ENCODE measurements around the gene RAPGEF4.
A peak's percentile ranks its signal among the peaks of the same experiment; 100 is the strongest.

The RAPGEF4 gene

GRCh38 chr2:172908275-172908674 lies 172.6 kb downstream of the RAPGEF4 start:
- no peak for DNase-seq (ENCODE audit: low spot score)

- DNase-seq (ENCODE audit: low spot score): no peak
Observed at GRCh38 chr2:172909454-172909853, 173.8 kb downstream of the RAPGEF4 start.

- no peak for DNase-seq (ENCODE audit: low spot score)
Observed at GRCh38 chr2:172912266-172912665, 176.6 kb downstream of the RAPGEF4 start.

- no peak for DNase-seq (ENCODE audit: low spot score)
Observed at GRCh38 chr2:172914341-172915008, 178.8 kb downstream of the RAPGEF4 start.

- no peak for DNase-seq (ENCODE audit: low spot score)
Observed at GRCh38 chr2:172917716-172918115, 182.1 kb downstream of the RAPGEF4 start.

- DNase-seq (ENCODE audit: low spot score): no peak
Observed at GRCh38 chr2:172919732-172920131, 184.1 kb downstream of the RAPGEF4 start.

GRCh38 chr2:172921532-172922236 lies 186.0 kb downstream of the RAPGEF4 start:
- DNase-seq (ENCODE audit: low spot score): peak; percentile 51

- DNase-seq (ENCODE audit: low spot score): no peak
Observed at GRCh38 chr2:172922306-172922705, 186.7 kb downstream of the RAPGEF4 start.

DNA sequence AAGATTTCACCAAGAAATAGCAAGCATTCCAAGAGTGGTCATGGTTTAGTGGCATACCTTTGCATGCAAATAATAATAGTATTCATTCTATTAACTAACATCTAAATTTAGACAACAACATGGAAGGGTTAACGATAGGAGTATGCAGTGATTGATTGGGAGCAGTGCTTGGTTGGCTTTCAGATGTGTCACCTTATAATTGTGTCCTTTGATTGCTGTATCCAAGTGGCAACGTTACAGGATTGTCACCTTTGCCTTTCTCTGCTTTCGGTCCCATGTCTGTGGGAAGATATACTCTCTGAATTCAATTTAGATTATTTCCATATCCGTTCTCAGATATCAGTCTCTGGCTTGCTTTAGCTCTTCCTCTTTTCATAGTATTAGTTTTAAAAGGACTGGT lies 187.2 kb downstream of the RAPGEF4 start:
- no peak for DNase-seq (ENCODE audit: low spot score)

- DNase-seq (ENCODE audit: low spot score): no peak
Observed at GRCh38 chr2:172924097-172924660, 188.5 kb downstream of the RAPGEF4 start.

GRCh38 chr2:172925600-172925999 lies 190.0 kb downstream of the RAPGEF4 start:
- no peak for DNase-seq (ENCODE audit: low spot score)

DNA sequence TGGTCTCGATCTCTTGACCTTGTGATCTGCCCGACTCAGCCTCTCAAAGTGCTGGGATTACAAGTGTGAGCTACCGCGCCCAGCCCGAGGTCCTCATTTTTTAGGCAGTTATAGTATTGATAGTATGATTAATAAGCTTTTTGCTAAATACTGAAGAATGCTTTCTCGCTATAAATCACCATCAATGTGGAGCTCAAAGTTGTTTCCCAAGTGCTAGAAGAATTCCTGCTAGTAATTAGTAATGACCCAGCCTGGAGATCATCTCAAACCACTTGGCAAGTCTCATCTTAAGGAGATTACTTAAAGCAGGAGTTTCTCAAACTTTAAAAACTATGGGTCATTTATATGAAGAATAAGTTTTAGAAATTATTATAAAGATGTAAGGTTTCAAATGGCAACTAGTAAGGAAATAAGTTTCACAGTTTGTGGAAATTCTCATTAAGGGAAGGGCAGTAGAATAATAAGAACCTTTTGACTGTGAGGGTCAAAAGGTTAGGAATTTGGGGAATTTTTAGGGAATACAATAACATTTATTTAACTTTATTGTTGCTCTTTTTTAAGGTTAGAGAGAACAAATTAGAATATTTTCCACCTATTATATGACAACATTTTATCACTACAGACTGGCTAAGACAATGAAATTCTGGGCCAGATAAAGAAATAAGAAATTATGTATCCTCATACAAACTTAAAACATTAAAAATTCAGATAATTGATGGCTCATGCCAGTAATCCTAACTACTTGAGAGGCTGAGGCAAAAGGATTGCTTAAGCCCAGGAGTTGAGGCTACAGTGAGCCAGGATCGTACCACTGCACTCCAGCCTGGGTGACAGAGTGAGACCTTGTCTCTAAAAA lies 191.4 kb downstream of the RAPGEF4 start:
- no peak for DNase-seq (ENCODE audit: low spot score)

DNA sequence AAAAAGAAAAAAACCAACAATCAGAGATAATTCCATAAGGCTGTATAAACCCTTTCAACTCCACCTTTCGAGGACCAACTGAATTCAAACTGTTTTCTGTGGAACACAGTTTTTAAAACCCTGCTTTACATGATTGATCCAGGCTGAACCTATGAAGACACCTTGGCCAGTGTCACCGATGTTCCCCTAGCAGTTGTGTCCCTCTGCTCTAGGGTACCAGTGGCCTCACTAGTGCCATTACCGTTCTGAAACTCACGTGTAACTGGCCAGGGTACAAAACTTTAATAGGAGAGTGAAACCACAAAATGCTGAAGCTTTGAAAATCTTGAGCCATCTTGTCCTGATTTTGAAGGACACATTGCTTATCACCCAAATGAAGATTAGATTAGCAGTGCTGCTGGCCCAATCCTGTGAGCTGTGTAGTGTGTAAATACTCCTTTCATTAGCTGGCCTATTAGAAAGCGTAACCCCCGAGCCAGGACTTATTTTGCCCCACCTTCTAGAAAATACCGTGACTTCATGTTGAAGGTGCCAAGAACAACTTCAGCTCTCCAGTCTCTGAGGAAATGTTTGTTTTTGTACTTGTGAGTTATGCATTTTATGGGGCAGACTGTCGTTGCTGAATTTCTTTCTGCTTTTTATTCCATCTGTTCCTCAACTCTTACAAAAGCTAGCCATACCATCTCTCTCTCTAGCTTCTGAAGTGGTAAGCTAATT lies 192.2 kb downstream of the RAPGEF4 start:
- no peak for DNase-seq (ENCODE audit: low spot score)

GRCh38 chr2:172928756-172929155 lies 193.1 kb downstream of the RAPGEF4 start:
- peak; percentile 50 for DNase-seq (ENCODE audit: low spot score)

DNA sequence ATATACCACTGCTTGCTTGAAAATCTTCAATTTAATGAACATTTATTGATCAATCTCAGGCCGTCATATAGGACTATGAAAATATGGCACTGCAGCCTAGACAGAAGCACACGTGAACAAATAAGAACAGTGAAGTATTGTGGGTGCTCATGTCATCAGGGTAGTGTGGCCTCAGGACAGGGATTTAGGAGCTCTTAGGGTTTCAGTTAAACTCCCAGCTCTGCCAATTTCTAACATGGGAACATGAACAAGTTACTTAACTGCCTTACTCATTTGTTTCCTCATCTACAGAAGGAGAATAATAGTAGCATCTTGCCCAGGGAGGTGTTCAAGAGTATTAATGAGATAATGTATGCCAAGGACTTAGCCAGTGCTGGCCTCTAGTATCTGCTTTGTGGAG lies 194.0 kb downstream of the RAPGEF4 start:
- no peak for DNase-seq (ENCODE audit: low spot score)

GRCh38 chr2:172930871-172931255 lies 195.2 kb downstream of the RAPGEF4 start:
- no peak for DNase-seq (ENCODE audit: low spot score)

DNA sequence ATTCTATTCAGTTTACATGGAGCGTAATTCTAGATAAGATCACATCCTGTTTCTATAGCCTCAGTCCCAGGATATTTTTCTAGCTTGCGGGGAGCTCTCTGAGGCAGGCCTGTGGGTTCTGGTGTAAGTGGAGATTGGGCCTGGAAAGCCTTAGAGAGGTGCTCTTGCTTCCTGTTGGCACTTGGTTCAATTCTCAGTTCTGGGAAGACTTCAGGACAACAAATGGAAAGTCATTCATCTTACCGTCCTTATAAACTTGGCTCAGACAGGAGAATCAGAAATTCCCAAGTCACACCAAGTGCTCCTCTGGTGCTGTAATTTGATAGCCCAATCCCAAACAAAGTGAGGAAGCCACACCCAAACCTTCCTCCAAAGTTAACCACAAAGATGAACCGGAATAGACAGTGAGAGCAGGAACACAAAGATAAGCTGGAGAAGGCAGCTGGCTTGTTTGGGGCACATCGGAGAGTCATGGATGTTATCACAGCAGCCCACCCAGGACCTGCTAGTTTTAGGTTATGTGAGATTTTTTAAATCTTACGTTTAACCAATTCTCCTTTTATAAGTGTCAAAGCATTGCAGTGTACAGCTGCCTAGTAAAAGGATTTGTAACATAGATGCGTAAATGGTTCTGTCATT lies 195.7 kb downstream of the RAPGEF4 start:
- DNase-seq (ENCODE audit: low spot score): no peak

GRCh38 chr2:172931918-172932520 lies 196.4 kb downstream of the RAPGEF4 start:
- DNase-seq (ENCODE audit: low spot score): peak; percentile 81

- DNase-seq (ENCODE audit: low spot score): no peak
Observed at GRCh38 chr2:172937884-172938712, 202.5 kb downstream of the RAPGEF4 start.
